HG02759 (cell line): ENCODE results near the gene LIN7B.
"Not testable (repeated sequence)": the region's sequence is repeated elsewhere in the genome, so short reads cannot be mapped to it uniquely, and the experiment has no call there.

ENCODE experiments used
- ATAC-seq: cut with Tn5 transposase; IDR thresholded peaks from one replicate; pipeline ENCODE4 v1.9.1; 2021; ENCODE audit warnings: mild to moderate bottlenecking, moderate library complexity; ENCODE audit not compliant: unreplicated experiment

Gene LIN7B

GRCh38 chr19:49118565-49119410 lies 4.6 kb downstream of the LIN7B start, which contains the start of gene C19orf73:
C19orf73 (minus strand) TSS chr19:49119143; CDS start chr19:49119022, 121 bp downstream.
- ATAC-seq, result peak; percentile 71

- ATAC-seq, result no peak
Observed at GRCh38 chr19:49119411-49120324, 5.5 kb downstream of the LIN7B start, which contains the start of gene PPFIA3. PPFIA3 (plus strand) TSS chr19:49119544; CDS start chr19:49127874, 8,330 bp downstream.

GRCh38 chr19:49120325-49120683 lies 6.1 kb downstream of the LIN7B start:
- ATAC-seq, result no peak

- ATAC-seq, result no peak
Observed at GRCh38 chr19:49120868-49121267, 6.7 kb downstream of the LIN7B start.

DNA sequence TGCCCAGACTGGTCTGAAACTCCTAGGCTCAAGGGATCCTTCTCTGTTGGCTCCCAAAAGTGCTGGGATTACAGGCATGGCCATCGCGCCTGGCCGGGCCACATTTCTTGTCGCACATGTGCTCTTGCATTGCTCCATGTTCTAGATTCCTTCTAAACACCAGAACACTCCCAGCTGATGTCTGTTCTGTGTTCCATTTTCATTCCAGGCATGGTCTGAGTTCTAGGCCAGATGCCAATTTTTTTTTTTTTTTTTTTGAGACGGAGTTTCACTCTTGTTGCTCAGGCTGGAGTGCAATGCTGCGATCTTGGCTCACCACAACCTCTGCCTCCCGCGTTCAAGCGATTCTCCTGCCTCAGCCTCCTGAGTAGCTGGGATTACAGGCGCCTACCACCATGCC lies 7.7 kb downstream of the LIN7B start:
- ATAC-seq, result not testable (repeated sequence)

GRCh38 chr19:49123285-49123684 lies 9.1 kb downstream of the LIN7B start:
- ATAC-seq, result not testable (repeated sequence)

DNA sequence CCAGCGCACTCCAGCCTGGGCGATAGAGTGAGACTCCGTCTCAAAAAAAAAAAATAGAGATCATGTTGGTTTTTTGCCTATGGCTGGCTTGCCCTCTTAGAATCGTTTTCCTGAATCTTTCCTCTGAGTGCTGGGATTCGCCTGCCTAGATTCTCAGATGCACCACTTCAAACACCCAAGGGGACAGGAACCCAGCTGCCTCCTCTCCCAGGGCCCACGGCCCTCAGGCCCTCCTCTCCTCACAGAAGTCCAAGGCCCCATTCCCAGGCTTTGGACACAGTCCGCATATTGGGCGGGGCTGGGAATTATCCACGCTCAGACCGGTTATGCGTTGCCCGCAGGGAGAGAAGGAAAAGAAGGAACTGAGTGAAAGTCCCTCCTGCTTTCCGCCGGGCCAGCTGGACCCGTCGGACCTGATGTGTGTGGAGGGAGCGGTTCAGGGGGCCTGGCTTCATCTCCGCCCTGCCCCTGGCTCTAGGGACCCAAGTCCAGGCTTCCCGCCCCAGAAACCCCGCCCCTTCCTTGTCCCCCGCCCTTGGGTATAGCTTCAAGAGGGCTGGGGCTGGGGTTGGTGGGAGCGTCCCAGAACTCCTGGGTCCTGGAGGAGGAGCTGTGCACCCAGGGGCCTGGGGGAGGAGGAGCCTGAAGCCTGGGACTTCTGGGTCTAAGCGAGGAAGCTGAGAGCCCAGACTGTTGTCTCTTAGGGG lies 11.0 kb downstream of the LIN7B start:
- ATAC-seq, result no peak

DNA sequence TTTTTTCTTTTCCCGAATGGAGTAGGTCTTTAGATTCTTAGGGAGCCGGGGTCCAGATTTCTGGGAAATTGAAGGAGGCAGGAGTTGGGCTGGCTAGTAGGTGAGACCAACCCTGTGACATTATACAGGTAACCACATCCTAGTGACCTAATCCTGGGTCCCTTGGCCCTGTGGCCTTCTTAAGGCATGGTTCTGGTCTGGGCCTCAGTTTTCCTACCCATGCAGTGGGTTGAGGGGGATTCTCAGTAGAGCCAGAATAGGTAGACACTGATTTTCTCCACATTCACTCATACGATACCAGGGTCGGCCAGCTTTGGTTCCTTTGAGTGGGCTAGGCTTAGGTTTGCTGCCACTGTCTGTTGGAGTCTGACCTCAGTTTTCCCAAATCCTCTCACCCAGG lies 12.4 kb downstream of the LIN7B start:
- ATAC-seq, result no peak

DNA sequence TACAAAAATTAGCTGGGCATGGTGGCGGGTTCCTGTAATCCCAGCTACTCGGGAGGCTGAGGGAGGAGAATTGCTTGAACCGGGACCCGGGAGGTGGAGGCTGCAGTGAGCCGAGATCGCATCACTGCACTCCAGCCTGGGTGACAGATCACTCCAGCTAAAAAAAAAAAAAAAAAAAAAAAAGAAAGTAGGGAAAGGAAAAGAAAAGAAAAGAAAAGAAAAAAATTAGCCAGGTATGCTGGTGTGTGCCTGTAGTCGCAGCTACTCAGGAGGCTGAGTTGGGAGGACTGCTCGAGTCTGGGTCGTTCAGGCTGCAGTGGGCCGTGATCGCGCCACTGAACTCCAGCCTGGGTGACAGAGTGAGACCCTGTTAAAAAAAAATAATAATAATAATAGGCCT lies 13.1 kb downstream of the LIN7B start:
- not testable (repeated sequence) for ATAC-seq

- peak; percentile 91 for ATAC-seq
Observed at GRCh38 chr19:49127674-49128544, 13.7 kb downstream of the LIN7B start.

DNA sequence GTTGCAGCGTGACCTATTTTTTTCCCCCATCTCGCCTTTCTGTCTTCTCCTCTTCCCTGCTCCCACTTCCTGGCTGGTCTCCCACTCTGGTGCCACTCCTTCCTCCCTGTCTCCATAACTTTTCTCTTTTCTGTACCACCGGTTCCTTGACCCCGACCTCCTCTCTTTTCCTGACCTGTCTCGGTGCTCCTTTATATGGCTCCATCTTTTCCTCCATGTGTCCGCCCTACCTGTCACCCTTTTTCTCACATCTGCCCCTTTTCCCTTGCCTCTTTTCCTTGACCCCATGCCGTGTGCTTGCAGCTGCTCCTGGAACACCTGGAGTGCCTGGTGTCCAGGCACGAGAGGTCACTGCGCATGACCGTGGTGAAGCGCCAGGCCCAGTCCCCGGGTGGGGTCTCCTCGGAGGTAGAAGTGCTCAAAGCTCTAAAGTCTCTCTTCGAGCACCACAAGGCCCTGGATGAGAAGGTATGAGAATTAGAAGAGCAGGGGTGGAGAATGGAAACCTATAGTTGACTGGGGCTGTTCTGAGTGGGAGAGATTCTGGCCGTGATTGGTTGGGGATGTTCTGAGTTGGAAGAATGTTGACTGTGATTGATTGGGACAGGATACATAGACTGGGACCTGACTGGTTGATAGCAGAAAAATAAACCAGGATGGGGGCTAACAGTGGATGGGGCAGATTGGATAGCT lies 14.5 kb downstream of the LIN7B start:
- no peak for ATAC-seq

DNA sequence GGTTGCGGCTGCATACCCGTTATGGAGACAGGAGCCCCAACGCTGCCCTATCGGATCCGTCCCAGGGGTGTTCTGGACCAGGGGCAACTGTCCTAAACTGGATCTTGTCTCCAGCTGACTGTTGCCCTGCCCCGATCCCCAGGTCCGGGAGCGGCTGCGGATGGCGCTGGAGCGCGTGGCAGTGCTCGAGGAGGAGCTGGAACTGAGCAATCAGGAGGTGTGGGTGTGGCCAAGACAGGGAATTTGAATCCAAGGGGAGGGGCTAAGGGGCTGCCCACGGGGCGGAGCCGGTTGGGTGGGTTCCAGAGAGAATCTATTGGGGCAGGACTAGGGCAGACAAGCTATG lies 15.0 kb downstream of the LIN7B start:
- ATAC-seq, result no peak

DNA sequence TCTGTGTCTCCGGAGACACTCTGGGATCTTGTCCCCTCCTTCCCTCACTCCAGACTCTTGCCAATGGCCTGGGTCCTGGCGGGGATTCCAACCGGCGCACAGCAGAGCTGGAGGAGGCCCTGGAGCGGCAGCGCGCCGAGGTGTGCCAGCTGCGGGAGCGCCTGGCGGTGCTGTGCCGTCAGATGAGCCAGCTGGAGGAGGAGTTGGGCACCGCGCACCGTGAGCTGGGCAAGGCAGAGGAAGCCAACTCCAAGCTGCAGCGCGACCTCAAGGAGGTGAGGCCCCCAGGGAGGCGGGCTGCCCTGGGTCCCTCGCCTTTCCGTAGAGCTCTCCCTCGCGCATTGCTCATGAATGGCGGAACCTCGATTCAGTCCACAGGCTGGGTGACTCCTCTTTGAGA lies 16.2 kb downstream of the LIN7B start:
- ATAC-seq, result no peak

- ATAC-seq, result no peak
Observed at GRCh38 chr19:49132974-49133609, 18.9 kb downstream of the LIN7B start.

- no peak for ATAC-seq
Observed at GRCh38 chr19:49133621-49134454, 19.7 kb downstream of the LIN7B start.

DNA sequence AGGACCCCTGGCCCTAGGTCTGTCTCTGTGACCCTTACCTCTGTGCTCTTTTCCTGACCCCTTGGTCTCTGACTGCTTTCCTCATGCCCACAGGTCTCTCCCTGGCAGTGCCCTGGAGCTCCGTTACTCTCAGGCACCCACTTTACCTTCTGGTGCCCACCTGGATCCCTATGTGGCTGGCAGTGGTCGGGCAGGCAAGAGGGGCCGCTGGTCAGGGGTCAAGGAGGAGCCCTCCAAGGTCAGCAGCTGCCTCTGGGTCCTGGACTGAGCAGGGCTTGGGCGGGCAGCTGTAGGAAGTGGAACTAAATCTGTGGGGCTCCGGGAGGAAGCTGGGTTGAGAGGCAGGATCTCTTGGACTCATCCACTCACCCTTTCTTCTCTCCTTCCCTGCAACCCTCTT lies 21.5 kb downstream of the LIN7B start:
- no peak for ATAC-seq

GRCh38 chr19:49136771-49137171 lies 22.6 kb downstream of the LIN7B start:
- ATAC-seq, result no peak

- no peak for ATAC-seq
Observed at GRCh38 chr19:49140951-49141350, 26.8 kb downstream of the LIN7B start.
